Mammary epithelial cell (primary cell): ENCODE measurements around the gene FAM13A.

Experiments used
- CTCF ChIP-seq, 2 donors: IDR thresholded peaks in 1 of 2; conservative IDR thresholded peaks in 1 of 2; 2 replicates each; pipeline ENCODE4 v1.5.1; 2011 to 2012; ENCODE audit warnings: inconsistent platforms in 2 of 2, low read length in 2 of 2, mild to moderate bottlenecking in 2 of 2, control low read depth in 1 of 2, low read depth in 1 of 2; ENCODE audit not compliant: insufficient read depth in 1 of 2; ENCODE audit errors: extremely low read depth in 1 of 2
- EZH2 ChIP-seq: IDR thresholded peaks from 2 replicates; pipeline ENCODE4 v1.6.1; 2012; ENCODE audit warnings: low read length, inconsistent platforms, borderline replicate concordance

GRCh38 chr4:88870428-88870827 is 186.6 kb downstream of the FAM13A start:
- TF ChIP-seq CTCF (conservative IDR thresholded peaks at IDR 0.05 in 1 of 2, IDR thresholded peaks at IDR 0.05 in 1 of 2; ENCODE audit: extremely low read depth in 1 of 2, insufficient read depth in 1 of 2, low read depth in 1 of 2, low read length in 2 of 2) (no peak), EZH2 (no peak)
